ENCODE data around the gene HDAC11.

DNA sequence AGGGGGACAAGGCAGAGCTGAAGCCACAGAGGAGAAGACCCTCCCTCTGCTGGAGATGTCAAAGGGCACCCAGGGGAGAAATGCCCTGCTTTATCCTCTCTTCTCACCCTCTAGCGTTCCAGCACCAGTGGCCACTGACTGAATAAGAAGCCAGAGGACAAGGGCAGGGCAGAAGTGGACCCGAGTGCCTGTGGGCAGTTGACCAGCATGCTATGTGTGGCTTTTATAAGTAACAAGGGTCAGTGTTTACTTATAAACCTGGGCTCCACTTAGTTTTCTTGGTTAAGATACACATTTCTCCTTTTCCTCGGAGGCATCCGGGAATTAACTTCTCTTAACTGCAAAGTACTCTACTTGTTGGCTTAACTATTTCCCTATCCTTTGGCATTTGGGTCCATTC, 13.3 kb upstream of the HDAC11 start:
- TF ChIP-seq POLR2A (IDR thresholded peaks at IDR 0.05; ENCODE audit: low read depth, low read length) (no peak), POLR2AphosphoS5 (IDR thresholded peaks at IDR 0.05; ENCODE audit: low read depth, low read length) (no peak)

All from GM12892 (cell line).